Parathyroid adenoma (tissue), 2 donors: Measurements from ENCODE around the gene MERTK.

Experiments
- H2AFZ ChIP-seq: fragments of 300-600 bp; sonication (generic); one replicate; pipeline ENCODE4 v1.7.0; 2017; ENCODE audit warnings: antibody characterized with exemption, mild to moderate bottlenecking
- H3K27ac ChIP-seq: fragments of 300-600 bp; sonication (generic); one replicate; pipeline ENCODE4 v1.7.0; 2017
- H3K27me3 ChIP-seq: fragments of 300-600 bp; sonication (generic); one replicate; pipeline ENCODE4 v1.7.0; 2017; ENCODE audit warnings: low read length; ENCODE audit not compliant: control insufficient read depth, insufficient read depth
- H3K36me3 ChIP-seq: fragments of 300-600 bp; sonication (generic); one replicate; pipeline ENCODE4 v1.7.0; 2017; ENCODE audit warnings: low read length; ENCODE audit not compliant: control insufficient read depth, insufficient read depth
- H3K4me1 ChIP-seq: fragments of 300-600 bp; sonication (generic); one replicate; pipeline ENCODE4 v1.7.0; 2017; ENCODE audit warnings: control low read depth
- H3K4me2 ChIP-seq: fragments of 300-600 bp; sonication (generic); one replicate; pipeline ENCODE4 v1.7.0; 2017; ENCODE audit warnings: low read length
- H3K4me3 ChIP-seq: fragments of 300-600 bp; sonication (generic); one replicate; pipeline ENCODE4 v1.7.0; 2017; ENCODE audit warnings: low read depth, low read length
- H3K79me2 ChIP-seq: fragments of 300-600 bp; sonication (generic); one replicate; pipeline ENCODE4 v1.7.0; 2017; ENCODE audit warnings: control low read depth
- H3K9ac ChIP-seq: fragments of 300-600 bp; sonication (generic); one replicate; pipeline ENCODE4 v1.7.0; 2017; ENCODE audit warnings: mild to moderate bottlenecking
- H3K9me3 ChIP-seq: fragments of 300-600 bp; sonication (generic); one replicate; pipeline ENCODE4 v1.7.0; 2017; ENCODE audit warnings: low read length; ENCODE audit not compliant: control insufficient read depth
- TF ChIP-seq, protein P1 (sequence below): fragments of 300-600 bp; sonication (generic); IDR thresholded peaks from one replicate; pipeline ENCODE4 v1.7.0; 2017; ENCODE audit warnings: antibody characterized with exemption, mild to moderate bottlenecking
- donor health status: primary hyperparathyroidism.

Gene MERTK

DNA sequence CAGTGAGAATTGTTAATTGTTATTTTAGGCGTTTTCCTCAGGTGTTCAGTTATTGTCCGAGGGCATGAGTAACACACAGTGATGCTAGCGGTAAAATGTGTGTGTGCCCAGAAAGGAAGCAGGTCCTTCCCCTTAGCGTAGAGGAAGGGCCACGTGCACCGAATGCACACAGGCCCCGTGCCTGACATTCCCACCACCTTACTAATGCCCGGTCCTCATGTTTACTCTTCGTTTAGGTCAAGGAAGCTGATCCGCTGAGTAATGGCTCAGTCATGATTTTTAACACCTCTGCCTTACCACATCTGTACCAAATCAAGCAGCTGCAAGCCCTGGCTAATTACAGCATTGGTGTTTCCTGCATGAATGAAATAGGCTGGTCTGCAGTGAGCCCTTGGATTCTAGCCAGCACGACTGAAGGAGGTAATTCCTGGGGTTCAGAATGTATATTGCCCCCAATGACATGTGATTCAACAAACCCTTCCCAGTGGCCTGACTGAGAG lies 76.7 kb downstream of the MERTK start:
- H3K79me2 ChIP-seq = no peaks in the 10 kb centered on the region
- no peak overlapping the region for H3K4me2 ChIP-seq
- no peaks in the 10 kb centered on the region for H3K27me3 ChIP-seq
- no peak overlapping the region for H3K27ac ChIP-seq
- H2AFZ ChIP-seq = no peak overlapping the region
- TF ChIP-seq, protein P1, sequence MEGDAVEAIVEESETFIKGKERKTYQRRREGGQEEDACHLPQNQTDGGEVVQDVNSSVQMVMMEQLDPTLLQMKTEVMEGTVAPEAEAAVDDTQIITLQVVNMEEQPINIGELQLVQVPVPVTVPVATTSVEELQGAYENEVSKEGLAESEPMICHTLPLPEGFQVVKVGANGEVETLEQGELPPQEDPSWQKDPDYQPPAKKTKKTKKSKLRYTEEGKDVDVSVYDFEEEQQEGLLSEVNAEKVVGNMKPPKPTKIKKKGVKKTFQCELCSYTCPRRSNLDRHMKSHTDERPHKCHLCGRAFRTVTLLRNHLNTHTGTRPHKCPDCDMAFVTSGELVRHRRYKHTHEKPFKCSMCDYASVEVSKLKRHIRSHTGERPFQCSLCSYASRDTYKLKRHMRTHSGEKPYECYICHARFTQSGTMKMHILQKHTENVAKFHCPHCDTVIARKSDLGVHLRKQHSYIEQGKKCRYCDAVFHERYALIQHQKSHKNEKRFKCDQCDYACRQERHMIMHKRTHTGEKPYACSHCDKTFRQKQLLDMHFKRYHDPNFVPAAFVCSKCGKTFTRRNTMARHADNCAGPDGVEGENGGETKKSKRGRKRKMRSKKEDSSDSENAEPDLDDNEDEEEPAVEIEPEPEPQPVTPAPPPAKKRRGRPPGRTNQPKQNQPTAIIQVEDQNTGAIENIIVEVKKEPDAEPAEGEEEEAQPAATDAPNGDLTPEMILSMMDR = no peak
- peaks cover 9% of the 10 kb centered on the region for H3K4me1 ChIP-seq
- H3K4me3 ChIP-seq = no peak overlapping the region
- no peaks in the 10 kb centered on the region for H3K9me3 ChIP-seq
- no peak overlapping the region for H3K9ac ChIP-seq
- no peaks in the 10 kb centered on the region for H3K36me3 ChIP-seq

DNA sequence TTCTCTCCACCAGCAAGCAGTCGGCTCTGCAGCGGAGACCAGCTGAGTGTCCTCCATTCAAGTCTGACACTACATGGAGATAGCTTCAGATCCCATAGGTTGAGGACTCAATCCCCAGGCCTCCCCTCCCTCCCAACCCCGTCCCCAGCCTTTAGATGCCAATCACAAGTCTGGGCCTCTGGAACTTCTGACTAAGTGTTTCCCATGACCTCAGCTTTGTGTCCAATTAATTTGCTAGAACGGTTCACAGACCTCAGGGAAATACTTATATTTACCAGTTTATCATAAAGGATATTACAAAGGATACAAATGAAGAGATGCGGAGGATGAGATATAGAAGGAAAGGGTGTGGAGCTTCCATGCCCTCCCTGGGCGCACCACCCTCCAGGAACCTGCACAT lies 77.4 kb downstream of the MERTK start:
- no peaks in the 10 kb centered on the region for H3K36me3 ChIP-seq
- TF ChIP-seq, protein P1 = no peak
- H3K4me1 ChIP-seq = peaks cover 9% of the 10 kb centered on the region
- no peaks in the 10 kb centered on the region for H3K79me2 ChIP-seq
- H3K4me3 ChIP-seq = no peak overlapping the region
- H3K27ac ChIP-seq = no peak overlapping the region
- H3K27me3 ChIP-seq = no peaks in the 10 kb centered on the region
- no peaks in the 10 kb centered on the region for H3K9me3 ChIP-seq
- H3K4me2 ChIP-seq = no peak overlapping the region
- H3K9ac ChIP-seq = no peak overlapping the region
- no peak overlapping the region for H2AFZ ChIP-seq

DNA sequence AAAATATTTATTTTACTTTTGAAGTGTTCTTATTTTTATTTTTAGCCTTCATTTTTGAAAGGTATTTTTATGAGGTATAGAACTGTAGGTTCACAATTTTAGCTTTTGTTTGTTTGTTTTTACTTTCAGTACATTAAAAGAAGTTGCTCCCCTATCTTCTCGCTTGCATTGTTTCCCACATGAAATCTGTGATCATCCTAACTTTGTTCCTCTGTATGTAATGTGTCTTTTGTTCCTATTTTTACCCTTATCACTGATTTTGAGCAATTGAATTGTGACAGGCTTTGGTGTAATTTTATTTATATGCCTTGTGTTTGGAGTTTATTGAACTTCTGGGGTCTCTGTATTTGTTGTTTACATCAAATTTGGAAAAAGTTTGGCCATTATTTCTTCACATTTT lies 78.8 kb downstream of the MERTK start:
- Histone ChIP-seq H3K27me3 (no peaks in the 10 kb centered on the region), H3K4me2 (no peak overlapping the region), H3K4me3 (no peak overlapping the region), H3K79me2 (no peaks in the 10 kb centered on the region), H3K4me1 (peaks cover 9% of the 10 kb centered on the region), H2AFZ (no peak overlapping the region), H3K9ac (no peak overlapping the region), H3K27ac (no peak overlapping the region), H3K9me3 (no peaks in the 10 kb centered on the region), H3K36me3 (no peaks in the 10 kb centered on the region)
- TF ChIP-seq, protein P1 = no peak

DNA sequence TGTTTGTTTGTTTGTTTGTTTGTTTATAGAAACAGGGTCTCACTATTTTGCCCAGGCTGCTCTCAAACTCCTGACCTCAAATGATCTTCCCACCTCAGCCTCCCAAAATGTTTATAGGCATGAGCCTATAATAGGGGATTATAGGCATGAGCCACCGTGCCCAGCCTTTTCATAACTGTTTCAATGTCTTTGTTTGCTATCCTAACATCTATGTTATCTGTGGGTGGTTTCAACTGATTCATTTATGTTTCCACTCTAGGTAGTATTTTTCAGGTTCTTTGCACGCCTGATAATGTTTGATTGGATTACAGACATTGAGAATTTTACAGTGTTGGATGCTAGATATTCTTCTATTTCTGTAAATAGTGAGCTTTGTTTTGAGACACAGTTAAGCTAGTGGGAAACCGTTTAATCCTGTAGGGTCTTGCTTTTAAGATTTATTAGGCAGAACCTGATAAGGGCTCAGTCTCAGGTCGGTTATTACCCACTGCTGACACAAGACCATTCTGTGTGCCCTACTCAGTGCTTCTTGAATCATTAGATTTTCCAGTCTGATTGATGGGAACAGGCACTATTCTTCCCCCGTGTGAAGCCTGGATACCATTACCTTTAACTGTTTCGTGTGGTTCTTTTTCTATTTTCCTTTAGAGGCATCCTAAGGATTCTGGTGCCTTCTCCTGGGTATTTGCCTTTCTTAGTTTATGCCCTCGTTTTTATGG lies 80.2 kb downstream of the MERTK start:
- no peak overlapping the region for H3K4me3 ChIP-seq
- no peaks in the 10 kb centered on the region for H3K36me3 ChIP-seq
- H2AFZ ChIP-seq = no peak overlapping the region
- H3K9me3 ChIP-seq = no peaks in the 10 kb centered on the region
- H3K9ac ChIP-seq = no peak overlapping the region
- H3K27ac ChIP-seq = no peak overlapping the region
- no peaks in the 10 kb centered on the region for H3K79me2 ChIP-seq
- no peaks in the 10 kb centered on the region for H3K27me3 ChIP-seq
- peaks cover 1% of the 10 kb centered on the region for H3K4me1 ChIP-seq
- TF ChIP-seq, protein P1 = no peak
- H3K4me2 ChIP-seq = no peak overlapping the region

DNA sequence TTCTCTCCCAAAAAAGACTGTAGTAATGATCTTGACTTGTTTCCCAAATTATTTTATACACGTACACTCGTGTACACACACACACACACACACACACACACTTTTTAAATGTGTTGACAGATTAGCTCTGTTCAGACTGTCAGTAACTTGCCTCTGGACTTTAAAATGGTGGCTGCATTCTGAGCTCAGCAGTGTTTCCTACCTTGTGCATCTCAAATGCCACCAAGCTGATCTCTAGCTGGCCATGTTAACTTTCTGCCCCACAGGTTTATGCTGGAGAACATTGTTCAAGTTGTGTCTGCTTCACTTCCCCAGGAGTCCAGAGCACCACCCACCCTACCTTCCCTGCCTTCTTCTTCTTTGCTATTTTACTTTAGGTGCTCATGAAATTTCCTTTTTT lies 83.3 kb downstream of the MERTK start:
- Histone ChIP-seq H2AFZ (no peak overlapping the region), H3K36me3 (no peaks in the 10 kb centered on the region), H3K27ac (no peak overlapping the region), H3K4me2 (no peak overlapping the region), H3K4me1 (peaks cover 7% of the 10 kb centered on the region), H3K4me3 (no peak overlapping the region), H3K9me3 (no peaks in the 10 kb centered on the region), H3K27me3 (no peaks in the 10 kb centered on the region), H3K9ac (no peak overlapping the region), H3K79me2 (no peaks in the 10 kb centered on the region)
- TF ChIP-seq, protein P1 = no peak
